SHP77 treated with DMSO at 0.1 percent for 48 hours (cell line): ENCODE measurements around the gene PIP.
"Not testable (repeated sequence)": the region's sequence is repeated elsewhere in the genome, so short reads cannot be mapped to it uniquely, and the experiment has no call there.

Experiments used
- DNase-seq: peaks from one replicate; lab custom pipeline; 2025; lab: John Stamatoyannopoulos, UW

The PIP gene

GRCh38 chr7:143177374-143178119 lies 45.7 kb downstream of the PIP start:
- no peak for DNase-seq

GRCh38 chr7:143180771-143181170 lies 48.9 kb downstream of the PIP start:
- not testable (repeated sequence) for DNase-seq

GRCh38 chr7:143181349-143181748 lies 49.5 kb downstream of the PIP start:
- no peak for DNase-seq

- DNase-seq, result no peak
Observed at GRCh38 chr7:143183024-143183423, 51.1 kb downstream of the PIP start, which contains the start of gene TAS2R39. Gene TAS2R39 (plus strand): TSS chr7:143183419. CDS start chr7:143183419, 0 bp downstream.

- DNase-seq, result no peak
Observed at GRCh38 chr7:143185551-143185950, 53.7 kb downstream of the PIP start.

- DNase-seq, result no peak
Observed at GRCh38 chr7:143188994-143189393, 57.1 kb downstream of the PIP start.
